NCI-H345 treated with DMSO at 0.1 percent for 48 hours (cell line): ENCODE measurements around the gene LRMDA.

Source experiments
- DNase-seq: peaks from one replicate; lab custom pipeline; 2025; ENCODE audit not compliant: unreplicated experiment; lab: John Stamatoyannopoulos, UW

LRMDA gene

DNA sequence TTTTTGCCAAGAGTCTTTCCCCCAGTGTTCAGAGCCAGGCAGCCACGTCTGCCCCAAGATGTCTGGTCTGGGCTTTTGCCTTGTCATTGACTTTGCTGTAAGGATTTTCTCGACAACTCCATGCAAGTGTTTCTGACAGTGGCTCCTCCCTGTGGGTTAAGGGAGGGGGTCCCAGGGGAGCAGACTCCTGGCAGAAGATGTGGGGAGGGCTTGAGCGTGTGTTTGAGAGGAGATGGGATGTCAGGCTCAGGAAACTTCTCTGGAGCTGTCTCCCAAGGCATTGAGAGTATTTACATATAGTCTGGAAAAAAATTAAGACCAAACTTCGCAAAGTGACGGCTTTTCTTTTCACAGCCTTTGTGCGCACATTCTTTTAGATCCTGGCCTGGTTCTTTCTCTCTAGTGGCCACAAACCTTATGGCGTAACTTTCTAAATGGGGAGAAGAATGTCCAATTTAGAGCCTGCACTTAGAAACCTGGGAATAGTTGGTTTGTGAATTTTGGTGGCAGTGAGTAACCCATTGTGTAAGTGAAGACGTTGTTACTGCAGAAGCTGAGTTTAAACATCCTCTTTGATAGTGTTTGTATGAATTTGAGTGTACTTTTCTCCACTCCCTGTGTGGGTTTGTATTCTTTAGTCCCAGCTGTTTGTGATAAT is 201.5 kb downstream of the LRMDA start:
- no peak for DNase-seq

DNA sequence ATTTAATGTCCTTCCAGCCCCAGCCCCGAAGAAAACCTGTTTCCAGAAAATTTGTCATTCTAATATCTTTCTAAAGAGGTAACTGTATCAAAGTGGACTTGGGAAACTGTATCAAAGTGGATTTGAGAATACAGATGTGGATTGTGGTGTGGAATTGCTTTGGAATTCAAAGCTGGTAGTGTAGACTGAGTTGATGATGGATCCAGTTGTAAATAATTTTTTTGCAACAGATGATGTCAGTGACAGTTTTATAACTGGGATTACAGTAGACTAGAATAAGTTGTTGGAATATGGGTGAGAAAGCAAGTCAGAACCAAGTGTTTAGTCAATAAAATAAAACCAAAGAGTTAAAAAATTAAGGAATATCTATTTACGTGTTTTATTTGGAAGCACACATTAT is 202.1 kb downstream of the LRMDA start:
- DNase-seq, result no peak

DNA sequence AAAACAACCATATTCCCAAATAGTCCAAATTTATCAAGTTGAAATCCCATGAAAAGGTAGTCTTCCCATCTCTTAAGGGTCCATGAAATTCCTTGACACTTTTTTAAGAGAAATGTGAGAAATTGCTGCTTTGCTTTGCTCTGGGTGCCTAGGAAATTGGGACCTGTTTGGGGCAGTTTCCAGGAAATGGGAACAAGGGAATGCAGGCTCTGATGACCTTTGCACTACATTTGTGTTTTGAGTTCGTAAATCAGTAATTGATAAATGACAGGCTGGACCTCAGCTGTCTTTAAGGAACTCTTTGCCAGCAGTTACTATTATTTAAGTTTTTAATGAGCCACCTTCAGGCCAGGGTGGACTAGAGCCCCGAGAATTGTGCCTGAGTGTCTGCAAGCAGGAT is 203.5 kb downstream of the LRMDA start:
- DNase-seq, result no peak

DNA sequence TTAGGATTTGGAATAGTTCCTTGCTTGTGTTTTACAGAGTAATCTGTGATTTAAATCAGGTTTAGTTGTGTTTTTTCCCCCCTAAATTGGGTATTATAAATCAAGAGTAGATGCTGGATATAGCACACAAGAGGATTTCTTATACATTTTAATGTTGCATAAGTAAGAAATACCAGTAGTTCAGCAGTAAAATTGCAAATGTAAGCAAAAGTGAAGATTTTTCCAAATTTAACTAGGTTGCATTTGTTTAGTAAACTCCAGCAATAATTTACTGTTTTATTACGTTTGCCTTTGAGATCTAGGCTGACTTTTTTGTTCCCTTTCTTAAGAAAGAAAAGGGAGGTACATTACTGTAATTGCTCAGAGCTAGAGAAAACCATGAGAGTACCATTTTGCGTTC is 207.3 kb downstream of the LRMDA start:
- no peak for DNase-seq

DNA sequence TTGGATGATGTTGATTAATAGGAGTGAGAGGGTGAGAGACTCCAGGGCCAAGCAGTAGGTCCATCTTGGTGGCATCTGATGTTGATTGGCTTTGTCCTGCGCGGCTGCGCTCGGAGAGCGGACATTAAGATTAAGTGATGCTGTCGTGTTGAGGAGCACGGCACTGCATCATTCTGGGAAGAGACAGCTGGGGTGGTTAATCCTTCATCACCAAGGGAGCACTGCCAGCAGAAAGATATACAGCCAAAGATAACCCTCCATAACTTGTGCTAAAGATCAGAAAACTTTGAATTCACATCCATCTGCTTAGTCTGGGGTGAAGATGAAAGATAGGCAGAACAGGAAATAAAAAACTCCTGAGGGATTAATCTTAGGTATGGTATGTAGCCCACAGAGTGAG is 208.3 kb downstream of the LRMDA start:
- DNase-seq, result no peak

DNA sequence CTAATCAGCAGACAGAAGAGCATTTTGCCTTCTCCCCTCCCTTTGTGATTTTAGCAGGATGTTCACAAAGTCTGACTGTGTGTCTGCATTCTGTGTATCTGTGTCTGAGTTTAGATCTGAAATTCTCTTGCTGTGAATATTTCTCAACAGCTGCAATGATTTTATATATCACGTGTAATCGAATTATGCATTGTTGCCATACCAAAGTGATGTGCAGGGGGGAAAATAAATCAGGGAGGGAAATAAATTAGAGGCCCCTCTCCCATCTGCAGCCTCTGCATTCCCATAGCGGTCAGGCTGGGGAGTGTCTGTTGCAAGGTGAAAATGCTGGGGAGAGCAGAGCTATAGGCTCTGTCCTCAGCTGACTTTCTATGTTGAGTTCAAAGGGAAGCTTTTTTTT is 209.0 kb downstream of the LRMDA start:
- DNase-seq, result no peak

DNA sequence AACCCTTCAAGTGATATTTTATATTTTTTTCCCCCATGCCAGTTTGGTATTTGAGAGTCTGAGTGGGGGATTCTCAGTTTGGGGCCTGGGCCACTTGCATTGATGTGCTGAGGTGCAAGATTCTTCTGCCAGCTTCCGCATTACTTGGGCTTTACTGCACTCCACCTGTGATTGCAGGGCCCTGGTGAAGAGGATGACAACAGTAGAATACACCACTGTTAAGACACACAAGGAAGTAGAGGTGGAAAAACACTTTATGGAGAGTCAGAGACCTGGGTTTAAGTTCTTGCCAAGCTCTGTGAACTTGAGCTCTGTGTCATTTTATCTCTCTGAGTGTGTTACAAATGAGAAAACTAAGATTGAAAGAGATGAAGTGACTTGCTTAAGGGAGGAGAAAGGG is 209.4 kb downstream of the LRMDA start:
- no peak for DNase-seq

DNA sequence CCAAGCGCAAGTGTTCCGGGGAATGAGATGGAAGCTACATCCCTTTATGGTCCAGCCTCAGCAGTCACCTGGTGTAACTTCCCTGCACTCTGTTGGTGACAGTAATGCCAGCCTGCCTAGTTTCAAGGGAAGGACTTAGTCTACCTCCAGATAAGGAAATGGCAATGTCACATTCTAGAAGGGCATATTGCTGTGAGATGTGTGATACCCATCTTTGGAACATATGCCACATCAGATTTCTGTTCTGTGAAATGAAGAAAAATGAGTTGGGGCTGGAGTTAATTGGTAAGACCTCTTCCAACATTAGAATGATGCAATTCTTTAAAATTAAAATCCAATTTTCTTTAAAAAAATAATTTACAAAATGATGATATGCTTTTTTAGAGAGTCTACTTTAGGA is 212.0 kb downstream of the LRMDA start:
- no peak for DNase-seq

DNA sequence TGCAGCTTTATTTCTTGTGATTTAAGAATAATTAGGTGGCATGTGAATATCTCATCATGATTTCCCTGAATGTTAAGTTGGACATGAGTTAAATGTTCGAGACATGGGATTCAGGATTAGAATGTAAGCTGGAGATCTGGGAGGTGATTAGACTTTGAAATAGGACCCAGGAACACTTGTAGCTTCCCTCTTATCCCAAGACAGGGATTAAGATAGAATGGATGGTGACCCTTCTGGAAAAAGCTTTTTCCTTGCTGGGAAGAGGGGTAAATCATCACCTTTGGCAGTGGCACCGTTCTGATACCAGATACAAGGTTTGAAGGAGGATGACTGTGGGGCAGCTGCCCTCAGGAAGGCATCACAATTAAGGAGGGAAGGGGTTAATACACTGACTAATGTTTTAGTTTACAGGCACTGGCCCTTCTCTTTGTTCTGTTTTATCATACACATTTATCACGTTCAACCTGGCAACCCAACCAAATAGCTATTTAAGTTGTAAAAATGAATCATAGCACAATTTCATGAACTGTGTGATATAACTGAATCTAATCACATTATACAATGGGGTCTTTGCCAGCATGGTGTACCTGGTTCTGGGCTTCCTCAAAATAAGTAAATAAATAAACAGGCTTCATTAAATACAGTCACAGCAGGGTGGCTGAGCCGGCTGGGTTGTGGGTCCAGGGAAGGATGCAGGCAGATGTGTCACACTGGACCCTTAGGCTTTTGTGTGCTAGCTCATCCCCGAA is 212.7 kb downstream of the LRMDA start:
- DNase-seq, result no peak

DNA sequence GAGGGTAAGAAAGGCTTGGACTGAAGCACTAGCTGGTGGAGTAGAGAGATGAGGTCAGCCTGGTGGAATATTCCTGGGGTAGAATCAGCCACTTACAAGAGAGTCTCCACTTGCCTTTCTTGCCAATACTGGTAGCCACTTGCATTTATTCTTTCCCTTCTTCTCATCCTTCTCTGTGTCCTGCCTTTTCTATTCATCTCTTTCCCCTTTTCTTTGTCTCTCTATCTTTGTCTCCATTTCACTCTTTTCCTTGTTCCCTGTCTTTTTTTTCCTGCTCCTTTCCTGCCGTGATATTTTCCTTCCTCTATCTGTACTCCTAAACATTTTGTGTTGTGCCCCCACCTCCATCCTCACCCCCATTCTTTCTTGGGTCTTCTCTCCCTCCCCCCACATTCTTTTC is 214.3 kb downstream of the LRMDA start:
- DNase-seq, result no peak

DNA sequence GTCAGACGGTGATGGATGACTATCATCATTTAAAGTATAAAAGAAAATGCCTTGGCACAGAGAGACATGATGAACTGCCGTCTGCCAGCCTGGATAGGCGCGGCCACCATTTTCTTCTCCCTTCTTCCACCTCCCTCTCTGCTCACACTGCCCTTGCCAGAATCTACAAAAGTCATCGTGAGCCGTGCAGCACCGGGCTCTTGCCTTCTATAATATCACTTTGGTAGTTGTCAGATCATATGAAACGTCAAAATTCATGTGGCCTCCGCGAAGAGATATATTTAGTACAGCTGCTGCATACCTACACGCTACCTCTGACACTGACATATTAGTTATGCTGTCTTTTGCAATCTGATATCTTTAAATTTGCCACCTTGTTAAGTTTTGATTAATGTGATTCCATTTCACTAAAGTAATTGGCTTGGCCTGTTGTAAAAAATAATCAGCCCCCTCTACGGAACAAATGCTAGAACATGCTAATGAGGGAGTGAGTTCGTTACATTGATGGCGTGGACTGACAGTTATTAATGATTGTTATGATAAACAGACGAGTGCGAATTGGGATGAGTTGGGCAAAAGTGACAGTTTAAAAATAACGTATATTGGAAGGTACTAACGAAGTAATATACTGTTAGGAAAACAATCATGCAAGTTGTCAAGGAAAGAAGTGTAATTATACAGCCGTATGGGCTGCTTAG is 214.9 kb downstream of the LRMDA start:
- no peak for DNase-seq

DNA sequence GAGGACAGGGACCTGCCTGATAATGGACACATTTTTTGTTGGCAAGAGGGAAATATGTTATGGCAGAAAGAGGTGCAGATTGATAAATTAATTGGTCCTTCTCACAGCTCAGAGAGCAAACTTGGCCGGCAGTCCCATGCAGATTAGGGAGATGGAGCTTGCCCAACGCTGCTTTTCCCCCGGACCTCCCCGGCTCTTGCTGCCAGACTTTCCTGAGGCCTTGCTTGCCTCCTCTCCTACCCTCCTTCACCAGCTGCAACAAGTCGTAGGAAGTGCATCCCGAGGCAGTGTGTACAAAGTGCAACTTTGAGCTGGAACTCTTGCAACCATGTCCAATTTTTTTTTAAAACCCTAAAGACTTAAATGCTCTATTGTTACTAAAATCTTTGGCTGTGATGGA is 215.5 kb downstream of the LRMDA start:
- no peak for DNase-seq

DNA sequence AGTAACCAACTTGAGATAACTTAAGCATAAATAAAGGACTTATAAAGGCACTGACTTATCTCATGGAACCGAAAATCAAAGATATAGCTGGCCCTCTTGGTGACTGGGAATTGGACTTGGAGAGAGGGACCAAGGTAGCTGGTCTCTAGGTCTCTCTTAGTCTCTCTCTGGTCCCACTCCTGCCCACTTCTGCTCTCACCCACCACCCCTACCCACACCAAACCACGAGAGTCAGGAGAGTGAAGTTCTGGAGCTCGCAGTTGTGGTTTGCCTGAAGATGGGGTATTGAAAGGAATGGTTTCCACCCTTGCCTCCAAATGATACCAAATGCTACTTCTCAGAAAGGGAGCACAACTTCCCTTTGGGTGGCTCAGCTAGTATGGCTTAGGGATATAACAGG is 216.3 kb downstream of the LRMDA start:
- DNase-seq, result no peak

DNA sequence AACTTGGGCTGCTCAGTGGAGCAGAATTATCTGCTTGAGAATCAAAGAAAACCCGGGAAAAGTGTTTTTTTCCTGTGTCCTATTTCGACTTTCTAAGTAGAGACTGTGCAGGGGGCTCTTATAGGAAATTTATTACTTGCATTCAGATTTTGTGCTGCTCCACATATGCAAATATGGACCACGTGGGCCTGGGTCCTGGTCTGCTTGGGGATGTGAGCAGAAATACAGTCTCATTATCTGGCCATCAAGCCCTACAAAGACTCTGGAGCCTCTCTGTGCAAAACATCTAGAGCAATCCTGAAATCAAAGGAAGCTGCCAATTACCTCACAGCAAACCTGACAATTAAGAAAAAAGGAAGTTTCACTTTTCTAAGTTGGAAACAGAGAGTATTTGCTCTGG is 216.9 kb downstream of the LRMDA start:
- DNase-seq, result no peak

DNA sequence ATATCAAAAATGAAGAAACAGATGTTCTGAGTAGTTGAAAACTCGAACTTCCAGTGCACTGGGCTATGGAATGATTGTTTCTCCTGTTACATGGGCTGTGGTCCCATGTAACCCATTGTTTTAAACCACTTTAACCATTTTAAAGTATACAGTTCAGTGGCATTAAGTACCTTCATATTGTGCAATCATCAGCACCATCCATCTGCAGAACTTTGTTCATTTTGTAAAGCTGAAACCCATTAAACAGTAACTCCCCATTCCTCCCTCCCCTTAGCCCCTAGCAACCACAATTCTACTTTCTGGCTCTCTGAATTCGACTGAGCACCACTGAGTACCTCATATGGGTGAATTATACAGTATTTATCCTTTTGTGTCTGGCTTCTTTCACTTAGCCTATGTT is 217.4 kb downstream of the LRMDA start:
- DNase-seq, result no peak

DNA sequence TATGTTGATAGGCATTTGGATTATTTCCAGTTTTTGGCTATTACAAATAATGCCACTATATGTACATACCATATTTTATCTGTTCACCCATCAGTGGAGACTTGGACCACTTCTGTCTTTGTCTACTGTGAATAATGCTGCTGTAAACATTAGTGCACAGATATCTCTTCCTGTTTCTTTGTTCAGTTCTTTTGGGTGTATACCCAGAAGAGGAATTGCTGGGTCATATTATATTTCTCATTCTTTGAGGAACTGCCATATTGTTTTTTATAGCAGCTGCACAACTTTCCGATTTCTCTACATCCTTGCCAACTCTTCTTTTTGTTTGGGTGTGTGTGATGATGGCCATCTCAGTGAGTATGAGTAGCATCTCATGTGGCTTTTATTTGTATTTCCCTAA is 218.0 kb downstream of the LRMDA start:
- no peak for DNase-seq

DNA sequence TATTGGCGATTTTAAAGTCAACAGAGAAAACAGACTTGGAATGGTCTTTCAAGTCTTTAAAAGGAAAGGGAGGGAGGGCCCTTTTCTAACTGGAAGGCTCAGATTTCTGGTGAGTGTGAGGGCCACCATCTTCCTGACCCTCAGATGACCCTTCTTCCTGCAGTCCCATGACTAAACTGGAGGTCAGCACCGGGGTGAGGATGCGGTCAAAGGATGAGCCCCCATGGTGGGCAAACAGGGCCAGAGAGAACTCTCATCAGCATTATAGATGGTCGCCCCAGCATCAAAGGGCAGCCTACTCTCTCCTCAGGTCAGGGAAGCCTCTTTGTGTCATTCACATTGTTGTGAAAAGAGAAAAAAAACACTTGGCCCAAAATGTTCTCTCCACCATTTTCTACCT is 219.2 kb downstream of the LRMDA start:
- DNase-seq, result no peak

DNA sequence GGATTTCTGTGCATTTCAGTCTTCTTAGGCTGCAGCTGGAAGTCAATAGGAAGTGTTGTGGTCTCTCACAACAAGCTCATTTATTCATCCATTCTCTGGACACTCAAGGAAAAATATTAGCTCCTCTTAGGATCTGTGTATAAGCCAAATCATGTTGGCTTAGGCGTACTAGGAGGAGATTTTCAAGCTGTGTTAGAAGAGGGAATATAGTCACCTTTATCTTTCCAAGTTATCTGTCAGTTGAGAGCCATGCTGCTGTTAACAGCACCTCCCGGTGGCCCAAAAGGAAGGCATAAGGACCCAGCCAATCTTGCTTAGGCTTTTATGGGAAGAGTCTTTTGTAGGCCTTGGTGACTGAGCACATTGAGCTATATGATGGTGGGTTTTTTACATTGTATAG is 220.0 kb downstream of the LRMDA start:
- no peak for DNase-seq

DNA sequence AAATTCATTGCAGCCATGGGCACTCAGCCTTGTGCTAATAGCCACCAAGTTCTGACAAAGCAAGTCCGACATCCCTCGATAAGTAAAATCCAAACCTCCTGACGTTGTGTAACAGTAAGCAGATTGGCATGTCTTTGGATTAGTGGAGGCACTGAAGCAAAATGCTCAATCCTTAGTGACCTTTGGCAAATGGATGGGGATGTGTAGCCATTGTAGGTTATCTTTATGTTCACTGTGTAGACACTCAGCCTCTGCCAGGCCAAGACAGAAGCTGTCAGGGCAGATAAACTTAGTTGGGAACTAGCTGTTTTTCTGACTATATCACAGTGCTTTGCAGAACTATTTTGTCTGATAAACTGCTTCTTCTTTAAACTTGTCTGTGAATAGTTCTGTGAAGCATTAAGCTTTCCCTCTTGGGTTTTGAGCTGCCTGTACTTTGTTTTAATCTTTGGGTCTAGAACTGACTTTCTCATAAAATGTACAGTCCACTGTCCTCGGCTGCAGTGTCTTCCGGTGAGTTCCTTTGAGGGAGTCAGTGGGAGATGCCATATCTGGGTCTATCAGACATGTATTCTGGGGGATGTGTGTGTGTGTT is 220.8 kb downstream of the LRMDA start:
- no peak for DNase-seq

DNA sequence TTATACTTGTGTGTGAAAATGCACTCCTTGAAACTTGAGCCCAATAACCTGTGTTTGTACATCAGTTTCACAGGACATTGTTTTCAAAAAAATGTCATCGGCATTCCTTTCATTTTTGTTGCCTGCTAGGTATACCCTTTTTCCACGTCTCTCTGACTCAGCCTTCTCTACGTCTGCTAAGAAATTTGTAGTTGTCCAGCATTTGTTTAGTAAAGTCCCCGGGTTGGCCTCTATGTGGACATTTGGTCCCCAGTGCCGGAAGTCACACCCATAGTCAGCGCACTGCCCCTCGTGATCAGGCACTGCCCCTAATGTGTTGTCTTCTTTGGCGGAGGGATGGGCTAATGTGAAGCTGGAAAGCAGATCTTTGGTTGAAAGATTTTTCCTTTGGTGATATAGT is 222.3 kb downstream of the LRMDA start:
- DNase-seq, result no peak

DNA sequence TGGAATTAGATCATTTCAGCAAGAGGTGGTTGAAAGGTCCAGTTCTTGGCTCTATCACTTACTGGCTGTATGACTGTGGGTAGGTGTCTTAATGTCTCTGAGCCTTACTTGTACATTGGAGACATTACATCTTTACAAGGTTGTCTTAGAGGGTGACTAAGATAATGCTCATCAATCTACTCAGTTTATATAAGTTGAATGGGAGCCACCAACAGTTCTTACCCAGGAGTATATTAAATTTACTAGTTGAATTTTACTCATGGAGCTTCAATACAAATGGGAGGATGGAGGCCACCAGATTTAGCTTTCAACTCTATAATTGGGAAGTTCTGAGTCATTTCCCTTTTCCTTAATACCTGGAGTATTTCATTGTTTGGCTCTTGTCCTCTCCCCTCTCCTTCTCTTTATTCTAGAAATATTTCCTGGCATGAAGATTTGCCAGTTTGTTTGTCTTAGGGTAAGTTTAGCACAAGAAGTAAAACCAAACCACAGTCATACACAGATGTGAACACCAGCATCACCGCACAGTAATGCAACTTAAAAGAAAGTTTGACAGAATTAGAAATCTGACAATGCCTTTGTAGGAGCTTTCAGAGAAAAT is 222.8 kb downstream of the LRMDA start:
- DNase-seq, result no peak

DNA sequence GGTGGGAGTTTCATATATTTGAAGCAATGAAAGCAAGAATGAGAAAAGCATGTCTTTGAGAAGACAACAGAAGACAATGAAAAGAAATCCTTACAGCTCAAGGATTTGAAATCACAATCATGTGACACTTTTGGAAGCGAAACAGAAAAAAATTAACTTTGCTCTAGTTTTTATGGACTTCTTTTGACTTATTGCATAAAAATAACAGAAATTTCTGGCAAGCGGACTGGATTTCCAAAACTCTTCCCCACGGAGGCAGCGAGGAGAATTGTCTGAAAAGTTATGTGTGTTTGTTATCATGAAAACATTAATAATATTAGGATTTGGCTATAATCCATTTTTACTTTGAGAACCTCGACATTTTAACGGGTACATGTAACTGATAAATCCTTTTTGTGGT is 223.3 kb downstream of the LRMDA start:
- DNase-seq, result no peak
